T47D (cell line): ENCODE data around the gene MED8.

ENCODE experiments used
- DNase-seq, 2 experiments: peaks; one replicate each; pipeline versions ENCODE4 v3.0.0 to v3.0.0-alpha.2; 2011 to 2012; ENCODE audit warnings: low read depth in 1 of 2, low spot score in 1 of 2
- JUND ChIP-seq: IDR thresholded peaks from 2 replicates; pipeline ENCODE4 v1.6.1; 2012; ENCODE audit warnings: low read depth
- in situ Hi-C: cut with HindIII; loops from 2 replicates; pipeline ENCODE4 v1.10.0; 2016; ENCODE audit warnings: low sequenced_read_pairs, low pct_unique_long_range_greater_than_20kb

The MED8 gene

DNA sequence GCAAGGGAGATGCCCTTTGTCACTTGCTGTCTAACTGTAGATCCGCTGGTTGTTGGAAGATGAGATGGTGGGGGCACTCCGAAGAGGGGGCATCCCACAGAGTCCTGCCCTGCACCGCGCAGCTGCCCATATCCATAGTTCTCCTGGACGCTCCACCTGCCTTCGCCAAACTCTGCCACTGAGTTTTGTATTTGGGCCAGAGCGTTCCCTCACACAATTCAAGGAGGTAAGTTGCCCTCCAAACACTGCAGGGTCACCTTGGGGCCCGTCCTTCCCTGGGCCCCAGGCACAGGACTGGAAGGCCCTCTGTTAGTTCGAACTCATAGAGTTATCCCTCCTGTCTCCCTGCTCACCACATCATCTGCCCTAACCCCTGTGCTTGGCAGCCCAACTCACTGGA is 42.1 kb upstream of the MED8 start:
- DNase-seq: no peak
- in situ Hi-C loops: no loop called here
- no peak for TF ChIP-seq JUND

DNA sequence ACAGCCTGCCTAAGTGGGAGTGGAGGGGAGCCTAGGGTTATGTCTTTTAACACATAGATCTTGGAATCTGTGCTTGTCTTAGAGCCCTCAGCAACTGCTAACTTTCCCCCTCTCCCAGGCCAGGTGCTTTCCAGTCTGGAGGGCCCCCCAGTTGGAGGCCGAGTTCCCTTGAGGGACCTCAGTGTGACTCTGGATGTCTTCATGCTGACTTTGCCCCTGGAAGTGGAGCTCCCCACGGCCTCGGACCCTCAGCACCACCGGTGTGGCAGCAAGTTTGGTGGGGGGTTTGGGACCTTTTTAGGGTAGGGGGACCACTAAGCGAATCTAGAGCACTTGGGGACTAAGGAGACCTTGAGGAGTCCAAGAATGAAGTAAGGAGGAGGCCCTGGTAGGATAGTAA is 41.2 kb upstream of the MED8 start:
- in situ Hi-C loops: no loop called here
- TF ChIP-seq JUND: no peak
- DNase-seq: no peak

DNA sequence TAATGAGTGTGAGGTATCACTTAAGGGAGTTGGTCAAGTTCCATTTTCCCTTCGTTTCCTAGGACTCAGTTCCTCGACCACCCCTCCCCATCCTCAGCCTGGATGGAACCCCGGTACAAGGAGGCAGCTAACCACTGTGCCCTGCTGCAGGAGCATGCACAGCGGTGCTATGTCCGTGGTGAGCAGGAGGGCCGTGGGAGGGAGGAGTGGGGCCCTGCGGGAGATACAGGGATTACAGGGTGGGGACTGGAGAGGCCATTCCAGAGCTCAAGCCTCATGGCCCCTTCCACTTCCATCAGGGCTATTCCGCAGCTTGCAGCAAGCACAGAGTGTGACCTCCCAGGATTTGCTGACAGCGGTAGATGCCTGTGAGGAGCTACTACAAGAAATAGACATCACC is 38.3 kb upstream of the MED8 start:
- in situ Hi-C loops: no loop called here
- no peak for TF ChIP-seq JUND
- no peak for DNase-seq

DNA sequence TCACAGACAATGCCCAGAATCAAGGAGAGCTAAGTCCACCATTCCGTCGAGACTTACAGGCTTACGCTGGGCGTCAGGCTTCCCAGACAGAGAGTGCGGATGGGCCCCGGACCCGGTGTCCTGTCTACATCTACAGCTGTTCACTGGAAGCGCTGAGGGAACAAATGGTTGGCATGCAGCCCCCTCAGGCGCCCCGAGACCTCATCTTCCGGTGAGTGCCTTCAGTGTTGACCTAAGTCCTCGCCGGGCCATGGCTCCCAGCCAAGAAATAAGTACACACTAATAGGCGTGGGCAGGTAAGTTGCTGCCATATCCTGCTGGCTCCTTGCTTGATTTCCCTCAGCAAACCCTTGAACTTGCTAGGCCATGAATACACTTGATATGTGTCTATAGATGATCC is 37.9 kb upstream of the MED8 start:
- DNase-seq: no peak
- no peak for TF ChIP-seq JUND
- in situ Hi-C loops: no loop called here

DNA sequence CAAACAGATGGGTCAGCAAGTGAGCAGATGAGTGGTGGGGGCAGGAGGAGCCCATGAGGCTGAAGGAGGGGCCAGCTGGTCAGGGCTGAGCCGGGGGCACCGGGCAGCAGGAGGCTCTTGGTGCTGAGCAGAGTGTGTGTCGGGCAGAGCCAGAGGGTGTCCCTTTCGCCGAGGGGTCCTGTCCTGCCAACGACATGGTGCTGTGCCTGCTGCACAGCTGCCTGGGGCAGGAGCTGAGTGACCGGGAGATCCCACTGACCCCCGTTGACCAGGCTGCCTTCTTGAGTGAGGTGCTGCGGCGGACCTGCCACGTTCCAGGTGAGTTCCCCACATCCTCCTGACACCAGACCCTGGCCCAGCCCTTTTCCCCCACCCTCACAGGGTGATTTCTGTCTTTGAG is 36.6 kb upstream of the MED8 start:
- no peak for TF ChIP-seq JUND
- in situ Hi-C loops: no loop called here
- no peak for DNase-seq

DNA sequence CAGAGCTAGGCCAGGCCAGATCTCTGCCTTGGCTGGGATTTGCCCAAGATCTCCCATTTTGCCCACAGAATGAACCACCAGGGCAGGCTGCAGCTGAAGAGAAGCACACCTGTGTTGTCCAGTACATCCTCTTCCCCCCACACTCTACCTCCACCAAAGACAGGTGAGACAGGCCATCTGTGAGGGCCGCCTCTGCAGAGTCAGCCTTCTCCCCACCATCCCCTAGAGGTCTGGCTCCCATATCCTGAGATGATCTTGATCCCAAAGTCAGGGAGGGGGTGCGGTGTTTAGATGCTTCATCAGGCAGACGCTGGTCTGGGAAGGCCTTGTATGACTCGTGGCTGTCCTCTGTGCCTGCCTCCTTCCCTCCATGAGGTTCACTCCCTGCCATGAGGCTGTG is 35.4 kb upstream of the MED8 start:
- in situ Hi-C loops: no loop called here
- no peak for TF ChIP-seq JUND
- DNase-seq: no peak

DNA sequence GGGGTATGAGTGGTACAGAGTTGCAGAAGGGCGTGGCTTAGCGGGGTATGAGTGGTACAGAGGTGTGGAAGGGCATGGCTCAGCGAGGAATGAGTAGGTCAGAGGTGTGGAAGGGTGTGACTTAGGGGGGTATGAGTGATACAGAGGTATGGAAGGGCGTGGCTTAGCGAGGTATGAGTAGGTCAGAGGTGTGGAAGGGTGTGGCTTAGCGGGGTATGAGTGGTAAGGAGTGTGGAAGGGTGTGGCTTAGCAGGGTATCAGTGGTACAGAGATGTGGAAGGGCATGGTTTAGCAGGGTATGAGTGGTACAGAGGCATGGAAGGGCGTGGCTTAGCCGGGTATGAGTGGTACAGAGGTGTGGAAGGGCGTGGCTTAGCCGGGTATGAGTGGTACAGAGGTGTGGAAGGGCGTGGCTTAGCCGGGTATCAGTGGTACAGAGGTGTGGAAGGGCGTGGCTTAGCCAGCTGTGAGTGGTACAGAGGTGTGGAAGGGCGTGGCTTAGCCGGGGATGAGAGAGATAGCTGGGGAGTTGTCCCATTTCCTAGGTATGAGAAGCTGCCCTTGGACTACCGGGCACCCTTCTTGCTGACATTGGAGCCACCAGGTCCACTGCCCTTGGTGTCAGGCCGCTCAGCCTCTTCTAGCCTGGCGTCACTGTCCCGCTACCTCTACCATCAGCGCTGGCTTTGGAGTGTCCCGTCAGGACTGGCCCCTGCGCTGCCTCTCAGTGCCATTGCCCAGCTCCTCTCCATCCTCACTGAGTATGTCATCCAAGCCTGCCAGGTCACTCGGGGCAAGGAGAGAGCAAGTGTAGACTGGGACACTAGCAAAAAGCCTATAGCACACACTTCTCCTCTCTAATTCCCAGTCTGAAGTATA is 34.3 kb upstream of the MED8 start:
- in situ Hi-C loops: no loop called here
- no peak for DNase-seq
- TF ChIP-seq JUND: no peak

DNA sequence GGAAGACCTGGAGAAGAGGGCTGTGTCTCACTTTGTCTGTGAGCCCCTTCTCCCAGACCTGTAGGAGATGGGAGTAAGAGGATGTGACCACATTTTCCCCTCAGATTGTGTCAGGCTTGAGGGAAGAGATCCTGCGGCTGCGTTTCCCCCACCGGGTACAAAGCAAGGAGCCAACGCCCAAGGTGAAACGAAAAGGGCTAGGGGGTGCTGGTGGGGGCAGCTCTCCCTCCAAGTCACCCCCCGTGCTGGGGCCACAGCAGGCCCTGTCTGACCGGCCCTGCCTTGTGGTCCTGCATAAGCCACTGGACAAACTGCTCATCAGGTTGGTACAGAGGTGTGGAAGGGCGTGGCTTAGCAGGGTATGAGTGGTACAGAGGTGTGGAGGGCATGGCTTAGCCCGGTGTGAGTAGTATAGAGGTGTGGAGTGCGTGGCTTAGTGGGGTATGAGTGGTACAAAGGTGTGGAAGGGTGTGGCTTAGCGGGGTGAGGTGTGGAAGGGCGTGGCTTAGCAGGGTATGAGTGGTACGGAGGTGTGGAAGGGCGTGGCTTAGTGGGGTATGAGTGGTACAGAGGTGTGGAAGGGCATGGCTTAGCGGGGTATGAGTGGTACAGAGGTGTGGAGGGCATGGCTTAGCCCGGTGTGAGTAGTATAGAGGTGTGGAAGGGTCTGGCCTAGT is 33.5 kb upstream of the MED8 start:
- no peak for DNase-seq
- in situ Hi-C loops: no loop called here
- TF ChIP-seq JUND: no peak

DNA sequence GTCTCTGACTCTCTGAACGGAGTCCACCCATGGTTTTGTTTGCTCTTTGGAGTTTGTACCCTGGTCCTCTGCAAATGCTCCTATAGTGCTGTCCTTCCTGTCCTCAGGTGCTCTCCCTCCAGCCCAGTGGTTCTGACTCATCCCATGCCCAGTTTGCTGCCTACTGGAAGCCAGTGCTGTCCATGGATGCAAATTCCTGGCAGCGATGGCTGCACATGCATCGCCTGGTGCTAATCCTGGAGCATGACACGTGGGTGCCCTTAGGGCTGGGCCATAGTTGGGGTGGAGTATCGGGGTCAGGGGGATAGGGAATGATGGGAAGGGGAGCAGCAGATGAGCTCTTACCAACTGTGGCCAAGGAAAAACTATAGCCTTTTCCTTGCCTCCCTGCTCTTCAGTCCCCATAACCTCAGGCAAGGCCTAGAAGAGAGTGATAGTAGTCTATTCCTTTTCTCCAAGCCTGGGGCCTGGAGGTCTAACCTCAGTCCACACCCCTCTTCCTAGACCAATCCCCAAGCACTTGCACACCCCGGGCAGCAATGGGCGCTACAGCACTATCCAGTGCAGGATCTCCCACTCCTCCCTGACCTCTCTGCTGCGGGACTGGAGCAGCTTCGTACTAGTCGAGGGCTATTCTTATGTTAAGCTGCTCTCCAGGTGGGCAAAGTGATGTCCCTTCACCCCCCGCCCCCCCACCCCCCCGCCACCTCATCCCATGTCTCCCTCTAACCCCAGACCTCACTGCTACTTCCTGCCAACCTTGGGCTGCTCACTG is 32.6 kb upstream of the MED8 start:
- no peak for TF ChIP-seq JUND
- DNase-seq: no peak
- in situ Hi-C loops: no loop called here

DNA sequence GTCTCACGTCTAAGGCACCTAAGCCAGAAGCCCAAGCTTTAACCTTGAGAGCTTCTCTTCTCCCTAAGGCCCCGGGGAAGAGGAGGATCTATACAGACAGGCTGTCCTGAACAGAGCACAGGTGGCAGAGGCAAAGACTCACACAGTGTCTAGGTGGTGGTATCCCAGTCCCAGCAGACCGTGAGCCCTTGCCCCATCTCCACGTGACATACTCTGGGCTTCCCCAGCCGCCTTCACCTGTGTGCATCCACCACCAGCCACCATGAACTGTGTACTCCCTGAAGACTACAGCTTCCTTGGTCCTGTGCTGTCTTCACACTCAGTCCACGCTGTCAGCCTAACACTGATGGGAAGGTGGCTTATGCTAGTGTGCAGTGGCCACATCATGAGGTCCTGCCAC is 31.8 kb upstream of the MED8 start:
- no peak for DNase-seq
- no peak for TF ChIP-seq JUND
- in situ Hi-C loops: no loop called here

DNA sequence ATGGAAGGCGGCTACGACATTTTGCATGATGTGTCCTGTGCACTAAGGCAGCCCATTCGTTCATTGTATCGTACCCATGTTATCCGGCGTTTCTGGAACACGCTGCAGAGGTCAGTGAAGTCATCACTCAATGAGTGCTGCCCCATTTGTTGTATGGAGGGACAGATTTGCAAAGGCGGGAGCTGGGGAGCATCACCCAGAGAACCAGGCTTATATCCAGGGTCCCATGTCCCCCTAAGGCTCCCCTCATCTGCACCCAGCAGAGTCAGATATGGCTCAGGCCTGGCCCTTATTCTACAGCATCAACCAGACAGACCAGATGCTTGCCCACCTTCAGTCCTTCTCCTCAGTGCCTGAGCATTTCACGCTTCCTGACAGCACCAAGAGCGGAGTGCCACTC is 31.3 kb upstream of the MED8 start:
- DNase-seq: no peak
- in situ Hi-C loops: no loop called here
- no peak for TF ChIP-seq JUND

DNA sequence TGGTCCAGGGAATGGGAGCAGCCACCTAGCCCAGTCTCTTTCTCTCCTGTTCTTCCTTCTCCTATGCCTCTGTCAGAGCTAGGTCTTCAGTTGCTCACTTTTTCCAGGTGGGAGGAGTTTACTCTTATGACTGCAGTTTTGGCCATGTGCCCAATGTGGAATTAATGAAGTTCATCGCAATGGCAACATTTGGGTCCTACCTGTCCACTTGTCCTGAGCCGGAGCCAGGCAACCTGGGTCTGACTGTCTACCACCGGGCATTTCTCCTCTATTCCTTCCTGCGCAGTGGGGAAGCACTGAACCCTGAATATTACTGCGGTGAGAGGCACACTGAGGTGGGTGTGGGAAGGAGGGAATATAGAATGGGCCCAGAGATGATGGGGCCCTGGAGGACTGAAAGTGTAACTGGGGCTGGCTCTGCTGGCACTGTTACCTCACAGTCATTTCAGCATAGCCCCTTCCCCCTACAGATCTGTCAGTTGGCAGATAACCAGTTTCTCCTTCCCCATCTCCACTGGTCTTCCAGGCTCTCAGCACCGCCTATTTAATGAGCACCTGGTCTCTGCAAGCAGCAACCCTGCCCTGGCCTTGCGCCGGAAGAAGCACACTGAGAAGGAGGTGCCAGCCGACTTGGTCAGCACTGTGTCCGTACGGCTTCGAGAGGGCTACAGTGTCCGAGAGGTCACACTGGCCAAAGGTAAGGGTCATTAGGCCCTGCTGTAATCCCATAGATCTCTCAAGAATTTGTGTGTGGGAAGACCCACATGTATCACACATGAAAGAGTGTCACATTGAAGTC is 30.2 kb upstream of the MED8 start:
- TF ChIP-seq JUND: no peak
- DNase-seq: no peak
- in situ Hi-C loops: no loop called here
